DND-41 (cell line): ENCODE data around the gene STARD10.

Experiments used
- ATAC-seq: fragments of 200-7000 bp; cut with Tn5 transposase; 3 replicates; pipeline ENCODE4 v1.9.1; 2021; ENCODE audit warnings: low read depth; ENCODE audit not compliant: insufficient read depth
- DNase-seq: peaks from one replicate; pipeline ENCODE4 v3.0.0-alpha.2; 2020
- H2AFZ ChIP-seq: 2 replicates; pipeline ENCODE4 v1.6.0; 2012; ENCODE audit warnings: low read depth, low read length
- H3K27ac ChIP-seq: 2 replicates; pipeline ENCODE4 v1.5.1; 2012; ENCODE audit warnings: low read length, inconsistent platforms
- H3K27me3 ChIP-seq: fragments of 200-600 bp; sonication (generic); 2 replicates; pipeline ENCODE4 v1.6.0; 2012; ENCODE audit warnings: low read length, mild to moderate bottlenecking, inconsistent platforms; ENCODE audit not compliant: insufficient read depth, poor library complexity
- H3K36me3 ChIP-seq: 2 replicates; pipeline ENCODE4 v1.5.1; 2012; ENCODE audit warnings: low read length, inconsistent platforms; ENCODE audit not compliant: insufficient read depth
- H3K4me1 ChIP-seq: 2 replicates; pipeline ENCODE4 v1.5.1; 2012; ENCODE audit warnings: mild to moderate bottlenecking, low read length; ENCODE audit not compliant: insufficient read depth
- H3K4me2 ChIP-seq: 2 replicates; pipeline ENCODE4 v1.6.0; 2012; ENCODE audit warnings: mild to moderate bottlenecking, moderate library complexity, low read length, inconsistent platforms; ENCODE audit not compliant: insufficient read depth
- H3K4me3 ChIP-seq, 2 experiments: fragments of 200-600 bp in 1 of 2; shearing (Covaris generic) in 1 of 2; 2 replicates each; pipeline ENCODE4 v1.5.1; 2012 to 2016; ENCODE audit warnings: inconsistent platforms in 2 of 2, low read length in 2 of 2, mild to moderate bottlenecking in 2 of 2, low read depth in 1 of 2, moderate library complexity in 1 of 2
- H3K79me2 ChIP-seq: 2 replicates; pipeline ENCODE4 v1.6.0; 2012; ENCODE audit warnings: low read length, inconsistent platforms; ENCODE audit not compliant: insufficient read depth
- H3K9ac ChIP-seq: 2 replicates; pipeline ENCODE4 v1.6.0; 2012; ENCODE audit warnings: low read depth, mild to moderate bottlenecking, inconsistent platforms, low read length, moderate library complexity
- H3K9me3 ChIP-seq: 2 replicates; pipeline ENCODE4 v1.5.1; 2012; ENCODE audit warnings: low read length, moderate library complexity, mild to moderate bottlenecking, inconsistent platforms; ENCODE audit not compliant: insufficient read depth, severe bottlenecking
- H4K20me1 ChIP-seq: 2 replicates; pipeline ENCODE4 v1.6.0; 2012; ENCODE audit warnings: low read length; ENCODE audit not compliant: insufficient read depth
- CTCF ChIP-seq: IDR thresholded peaks from 2 replicates; pipeline ENCODE4 v1.5.1; 2012; ENCODE audit warnings: borderline replicate concordance, low read length, moderate library complexity, mild to moderate bottlenecking; ENCODE audit not compliant: poor library complexity, severe bottlenecking; ENCODE audit errors: extremely low read depth
- EZH2 ChIP-seq: IDR thresholded peaks from 3 replicates; pipeline ENCODE4 v1.6.1; 2012; ENCODE audit warnings: borderline replicate concordance, low read depth, mild to moderate bottlenecking, moderate library complexity, low read length, inconsistent platforms; ENCODE audit not compliant: severe bottlenecking

STARD10 gene

GRCh38 chr11:72793425-72794367 is at the start of gene STARD10:
STARD10 (minus strand) TSS chr11:72794047; CDS start chr11:72781181, 12,866 bp downstream.
- no peaks in the 10 kb centered on the region for H4K20me1 ChIP-seq
- ATAC-seq = peak; percentile 92
- H3K79me2 ChIP-seq = peaks cover 8% of the 10 kb centered on the region; the same call in 1 of the 2 replicates
- peak; percentile 96 for DNase-seq
- H3K4me1 ChIP-seq = peaks cover 24% of the 10 kb centered on the region
- H3K9ac ChIP-seq = peak within 1 kb of the TSS; percentile 57
- H3K9me3 ChIP-seq = no peaks in the 10 kb centered on the region
- TF ChIP-seq EZH2 = no peak
- peak; percentile 93 for TF ChIP-seq CTCF
- peak within 1 kb of the TSS; percentile 82 for H3K4me2 ChIP-seq
- H3K4me3 ChIP-seq = peak within 1 kb of the TSS; percentile 49 to 76; a peak in 3 of 4 replicates
- peak within 1 kb of the TSS; percentile 94 for H3K27ac ChIP-seq
- H3K36me3 ChIP-seq = no peaks in the 10 kb centered on the region
- peak within 1 kb of the TSS; percentile 86 for H2AFZ ChIP-seq
- H3K27me3 ChIP-seq = no peaks in the 10 kb centered on the region

GRCh38 chr11:72842653-72843330 is 48.9 kb upstream of the STARD10 start:
- no peak for ATAC-seq
- Histone ChIP-seq H4K20me1 (no peaks in the 10 kb centered on the region), H3K27me3 (no peaks in the 10 kb centered on the region), H3K4me1 (no peaks in the 10 kb centered on the region), H3K79me2 (no peaks in the 10 kb centered on the region), H3K9ac (no peak overlapping the region), H3K36me3 (peaks cover 63% of the 10 kb centered on the region), H3K4me2 (no peak overlapping the region), H2AFZ (no peak overlapping the region), H3K9me3 (no peaks in the 10 kb centered on the region), H3K27ac (no peak overlapping the region), H3K4me3 (no peak overlapping the region)
- DNase-seq = no peak
- TF ChIP-seq EZH2 (no peak), CTCF (no peak)

GRCh38 chr11:72842126-72842525 is 48.3 kb upstream of the STARD10 start:
- Histone ChIP-seq H3K4me1 (no peaks in the 10 kb centered on the region), H4K20me1 (no peaks in the 10 kb centered on the region), H3K9ac (no peak overlapping the region), H3K4me2 (no peak overlapping the region), H3K9me3 (no peaks in the 10 kb centered on the region), H3K36me3 (peaks cover 68% of the 10 kb centered on the region), H3K27ac (no peak overlapping the region), H3K27me3 (no peaks in the 10 kb centered on the region), H2AFZ (no peak overlapping the region), H3K4me3 (no peak overlapping the region), H3K79me2 (no peaks in the 10 kb centered on the region)
- no peak for DNase-seq
- TF ChIP-seq CTCF (no peak), EZH2 (no peak)
- ATAC-seq = no peak
